Measurements from ENCODE around the gene SAP130. TPM values are rescaled to one million over a fixed set of nuclear protein-coding genes. Genes with fewer than 3 reads are reported as not detected.

SAP130 gene
- total RNA-seq = 3.1 and 5.1 TPM in 2 replicates

DNA sequence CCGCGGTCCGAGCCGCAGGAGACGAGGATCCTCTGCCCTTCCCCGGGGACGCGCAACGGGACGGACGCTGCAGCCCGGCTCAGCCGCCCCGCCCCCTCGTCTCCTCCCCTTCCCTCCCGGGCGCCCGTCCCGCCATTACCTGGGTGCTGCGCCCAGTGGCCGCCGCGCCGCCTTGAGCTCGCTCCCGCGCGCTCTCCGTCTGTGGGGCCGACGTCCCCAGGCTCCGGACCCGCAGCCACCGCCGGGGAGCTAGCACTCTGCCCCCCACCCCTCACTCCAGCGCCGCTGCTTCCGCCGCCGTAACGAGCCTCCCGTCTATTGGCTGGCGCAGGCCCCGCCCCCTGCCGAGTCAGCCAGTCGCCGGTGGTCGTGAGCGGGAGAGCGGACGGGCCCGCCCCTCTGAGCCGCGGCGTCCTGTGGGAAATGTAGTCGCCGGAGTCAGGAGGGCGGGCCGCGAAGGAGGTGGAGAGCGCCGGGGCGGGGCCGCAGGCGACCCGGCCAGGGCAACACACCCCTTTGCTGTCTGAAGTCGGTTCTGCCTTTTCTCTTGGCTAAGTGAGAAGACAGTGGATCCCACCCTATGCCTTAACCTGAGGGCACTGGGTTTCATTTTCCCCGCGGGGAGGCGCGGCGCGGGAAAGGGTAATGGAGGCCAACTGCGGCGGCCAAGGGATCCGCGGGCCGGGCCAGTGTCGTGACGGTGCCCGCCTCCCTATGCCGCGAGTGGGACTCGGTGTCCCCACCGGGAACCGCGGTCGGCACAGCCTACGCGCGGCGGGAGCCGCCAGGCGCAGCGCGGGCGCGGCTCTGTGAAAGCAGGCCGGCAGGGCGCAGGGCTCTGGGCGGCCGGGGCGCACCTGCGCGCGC, at the start of gene SAP130:
Gene SAP130, minus strand, starts transcription at position 259 of the 867 bp plus-strand sequence. CDS start 1,767 bp downstream, outside the sequence.
- DNase-seq (ENCODE audit: low read depth, low spot score) = peak; percentile 88

DNA sequence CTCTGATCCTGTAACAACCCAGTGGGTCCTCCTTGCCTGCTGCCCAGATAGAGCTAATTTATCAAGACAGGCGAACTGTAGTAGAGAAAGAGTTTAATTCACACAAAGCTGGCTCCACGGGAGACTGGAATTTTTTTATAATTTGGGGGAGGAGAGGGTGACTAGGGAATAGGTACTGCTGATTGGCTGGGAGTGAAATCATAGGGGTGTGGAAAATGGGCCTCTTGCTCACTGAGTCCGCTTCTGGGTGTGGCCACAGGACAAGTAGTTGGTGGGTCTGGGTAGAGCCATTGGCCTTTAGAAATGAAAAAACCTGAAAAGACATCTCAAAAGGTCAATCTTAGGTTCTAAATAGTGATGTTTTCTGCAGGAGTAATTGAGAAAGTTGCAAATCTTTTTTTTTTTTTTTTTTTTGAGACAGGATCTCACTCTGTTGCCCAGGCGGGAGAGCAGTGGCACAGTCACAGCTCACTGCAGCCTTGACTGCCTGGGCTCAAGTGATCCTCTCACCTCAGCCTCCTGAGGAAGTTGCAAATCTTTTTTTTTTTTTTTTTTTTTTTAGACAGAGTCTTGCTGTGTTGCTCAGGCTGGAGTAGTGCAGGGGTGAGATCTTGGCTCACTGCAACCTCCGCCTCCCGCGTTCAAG, 48.7 kb upstream of the SAP130 start:
- no peak for DNase-seq (ENCODE audit: low read depth, low spot score)

DNA sequence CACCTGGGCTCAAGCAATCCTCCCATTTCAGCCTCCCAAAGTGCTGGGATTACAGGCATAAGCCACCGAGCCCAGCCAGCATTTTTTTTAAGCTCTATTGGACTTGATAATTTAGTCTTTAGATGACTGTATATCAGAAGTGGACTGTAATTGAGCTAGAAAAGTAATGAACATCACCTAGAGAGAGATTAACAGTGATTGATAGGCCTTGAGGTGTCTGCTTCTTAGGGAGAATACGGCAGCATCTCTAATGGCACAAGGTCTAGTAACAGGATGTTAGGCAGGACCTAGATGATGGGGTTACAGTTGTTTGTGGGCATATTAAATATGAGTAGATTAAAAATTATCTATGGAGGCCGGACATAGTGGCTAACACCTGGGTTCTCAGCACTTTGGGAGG, 45.4 kb upstream of the SAP130 start:
- no peak for DNase-seq (ENCODE audit: low read depth, low spot score)

DNA sequence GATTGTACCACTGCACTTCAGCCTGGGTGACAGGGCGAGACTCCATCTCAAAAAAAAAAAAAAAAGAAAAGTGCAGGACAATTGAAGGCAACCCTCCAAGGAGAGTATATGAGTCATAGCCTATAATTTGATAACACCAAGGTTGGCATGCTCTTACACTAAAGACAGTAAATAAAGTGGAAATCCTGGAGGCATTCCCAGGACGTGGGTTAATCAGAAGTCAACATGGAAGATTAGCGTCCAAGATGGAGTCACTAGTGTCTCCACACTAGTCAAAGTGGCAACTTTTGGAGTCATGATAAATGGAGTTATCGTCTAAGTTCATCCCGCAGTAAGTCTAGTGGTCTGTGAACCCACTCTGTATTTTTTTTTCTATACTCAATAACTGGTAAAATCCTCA, 41.9 kb upstream of the SAP130 start:
- no peak for DNase-seq (ENCODE audit: low read depth, low spot score)

DNA sequence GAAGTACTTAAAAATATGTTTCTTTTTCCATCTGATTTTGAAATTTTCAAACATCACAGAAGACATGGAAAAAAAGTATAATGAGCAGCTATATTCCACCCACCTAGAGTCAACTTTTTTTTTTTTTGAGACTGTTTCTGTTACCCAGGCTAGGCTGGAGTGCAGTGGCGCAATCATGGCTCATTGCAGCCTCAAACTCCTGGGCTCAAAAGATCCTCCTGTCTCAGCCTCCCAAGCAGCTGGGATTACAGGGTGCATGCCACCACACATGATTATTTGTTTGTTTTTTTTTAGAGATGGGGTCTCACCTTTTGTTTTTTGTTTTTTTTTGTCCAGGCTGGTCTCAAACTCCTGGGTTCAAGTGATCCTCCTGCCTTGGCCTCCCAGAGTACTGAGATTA, 36.5 kb upstream of the SAP130 start:
- no peak for DNase-seq (ENCODE audit: low read depth, low spot score)

DNA sequence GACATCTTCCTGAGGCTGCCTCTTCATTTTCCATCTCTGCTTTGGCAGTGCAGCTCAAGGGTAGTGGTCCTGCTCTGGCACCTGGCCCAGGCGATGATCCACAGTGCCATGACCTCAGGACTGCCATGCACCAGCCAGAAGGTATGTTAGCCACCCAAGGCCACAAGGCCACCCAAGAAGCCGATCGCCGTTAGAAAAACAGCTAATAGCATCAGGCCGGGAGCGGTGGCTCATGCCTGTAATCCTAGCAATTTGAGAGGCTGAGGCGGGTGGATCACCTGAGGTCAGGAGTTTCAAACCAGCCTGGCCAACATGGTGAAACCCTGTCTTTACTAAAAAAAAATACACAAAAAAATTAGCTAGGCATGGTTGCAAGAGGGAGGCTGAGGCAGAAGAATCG, 34.7 kb upstream of the SAP130 start:
- DNase-seq (ENCODE audit: low read depth, low spot score) = no peak

DNA sequence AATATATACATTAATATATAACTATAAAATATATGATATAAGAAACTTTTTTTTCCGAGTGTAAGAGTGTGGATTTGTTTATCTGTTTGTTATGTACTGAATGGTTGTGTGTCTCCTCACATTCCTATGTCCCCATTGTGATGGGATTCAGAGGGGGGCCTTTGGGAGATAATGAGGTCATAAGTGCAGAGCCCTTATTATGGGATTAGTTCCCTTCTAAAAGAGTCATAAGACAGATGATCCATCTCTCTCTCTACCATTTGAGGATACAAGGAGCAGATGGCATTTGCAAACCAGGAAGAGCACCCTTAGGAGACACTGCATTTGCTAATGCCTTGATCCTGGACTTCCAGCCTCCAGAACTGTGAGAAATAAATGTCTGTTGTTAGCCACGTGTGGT, 30.3 kb upstream of the SAP130 start:
- no peak for DNase-seq (ENCODE audit: low read depth, low spot score)

DNA sequence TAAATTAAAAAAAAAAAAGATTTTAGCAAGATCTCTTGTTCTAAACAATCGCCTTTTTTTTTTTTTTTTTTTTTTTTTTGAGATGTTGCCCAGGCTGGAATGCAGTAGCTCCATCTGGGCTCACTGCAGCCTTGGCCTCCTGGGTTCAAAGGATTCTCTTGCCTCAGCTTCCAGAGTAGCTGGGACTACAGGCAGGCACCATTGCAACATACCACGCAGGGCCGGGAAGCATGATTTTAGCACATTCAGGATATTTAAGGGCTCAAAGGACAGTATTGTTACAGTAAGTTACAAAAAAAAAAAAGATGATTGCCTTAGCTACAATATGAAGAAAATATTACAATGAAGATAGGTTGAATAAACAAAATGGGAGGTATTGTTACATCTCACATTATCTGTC, 29.5 kb upstream of the SAP130 start:
- no peak for DNase-seq (ENCODE audit: low read depth, low spot score)

DNA sequence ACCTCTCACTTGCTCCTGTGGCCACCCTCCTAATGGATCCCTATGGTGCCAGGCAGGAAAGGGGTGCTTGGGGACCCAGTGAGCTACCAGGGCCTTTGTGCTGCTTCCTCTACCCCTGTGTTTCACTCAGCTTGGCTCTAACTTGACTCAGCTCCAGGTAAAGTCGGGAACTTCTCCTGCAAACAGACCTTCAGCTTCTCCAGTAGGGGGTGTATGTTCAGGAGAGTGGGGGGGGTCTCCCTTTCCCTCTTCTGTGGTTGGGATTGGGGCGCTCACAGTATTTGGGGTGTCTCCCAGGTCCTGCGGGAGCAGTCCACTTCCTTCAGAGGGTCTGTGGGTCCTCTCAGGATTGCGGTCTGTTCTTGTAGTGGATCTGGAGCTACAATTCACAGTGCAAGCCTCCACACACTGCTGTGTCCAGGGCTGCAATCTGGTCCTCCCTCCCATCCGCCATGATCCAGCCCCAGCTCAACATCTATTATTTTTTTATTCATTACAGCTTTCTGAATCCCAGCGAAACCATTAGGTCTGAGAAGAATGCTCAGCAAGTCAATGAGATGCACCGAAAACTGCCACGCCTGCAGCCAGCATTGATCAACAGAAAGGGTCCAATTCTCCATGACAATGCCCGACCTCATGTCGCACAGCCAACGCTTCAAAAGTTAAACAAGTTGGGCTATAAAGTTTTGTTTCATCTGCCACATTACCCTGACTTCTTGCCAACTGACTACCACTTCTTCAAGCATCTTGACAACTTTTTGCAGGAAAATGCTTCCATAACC, 26.4 kb upstream of the SAP130 start:
- DNase-seq (ENCODE audit: low read depth, low spot score) = no peak

DNA sequence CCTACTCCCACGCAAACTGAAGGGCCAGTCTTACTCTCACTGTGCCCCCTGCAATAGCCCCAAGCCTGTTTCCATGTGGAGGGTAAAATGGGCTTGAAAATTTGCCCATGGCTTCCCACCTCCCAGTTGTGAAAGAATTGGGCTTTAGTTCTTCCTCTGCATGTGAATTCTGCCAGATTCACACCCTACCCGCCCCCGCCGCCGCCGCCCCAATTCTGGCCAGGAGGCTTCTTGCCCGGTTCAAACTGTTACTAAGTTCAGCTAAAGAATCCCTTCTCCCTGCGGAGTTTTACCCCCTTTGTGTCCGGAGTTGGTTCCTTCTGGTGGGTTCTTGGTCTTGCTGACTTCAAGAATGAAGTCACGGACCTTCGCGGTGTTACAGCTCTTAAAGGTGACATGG, 25.5 kb upstream of the SAP130 start:
- no peak for DNase-seq (ENCODE audit: low read depth, low spot score)

DNA sequence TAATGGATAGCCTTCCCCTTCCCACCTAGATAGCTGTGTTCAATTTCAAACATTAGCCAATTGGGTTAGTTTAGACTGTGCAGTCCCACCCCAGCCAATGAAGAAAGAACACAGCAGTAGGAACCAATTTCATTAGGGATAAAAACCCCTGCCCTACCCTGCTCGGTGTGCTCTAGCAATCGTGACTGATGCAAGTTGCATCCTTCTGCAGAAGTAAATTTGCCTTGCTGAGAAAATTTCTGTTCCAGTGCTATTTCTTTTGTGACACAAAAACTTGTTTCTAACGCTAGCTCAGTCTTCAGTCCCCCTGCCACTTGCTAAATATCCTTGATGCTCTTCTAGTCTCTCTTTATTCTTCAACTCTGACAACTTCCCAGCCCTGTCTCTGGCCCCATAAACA, 15.2 kb upstream of the SAP130 start:
- DNase-seq (ENCODE audit: low read depth, low spot score) = no peak

DNA sequence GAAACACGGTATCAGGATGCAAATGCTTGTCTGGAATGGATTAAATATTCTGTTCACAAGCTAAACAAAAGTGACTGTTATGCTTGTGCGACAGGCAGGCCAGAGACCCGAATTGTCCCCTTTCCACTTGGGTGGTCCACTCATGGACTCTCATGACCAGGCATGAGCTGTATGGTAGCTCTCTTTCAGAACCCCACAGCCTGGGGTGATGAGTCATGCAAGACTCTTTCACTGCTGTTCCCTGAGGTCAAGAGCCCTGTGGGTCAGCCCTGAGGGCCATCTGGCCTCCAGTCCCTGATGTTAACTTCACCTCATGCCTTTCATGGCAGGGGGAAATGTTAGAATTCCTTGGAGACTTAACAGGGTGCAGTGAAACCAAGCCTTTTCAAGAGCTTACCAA, 13.7 kb upstream of the SAP130 start:
- DNase-seq (ENCODE audit: low read depth, low spot score) = no peak

DNA sequence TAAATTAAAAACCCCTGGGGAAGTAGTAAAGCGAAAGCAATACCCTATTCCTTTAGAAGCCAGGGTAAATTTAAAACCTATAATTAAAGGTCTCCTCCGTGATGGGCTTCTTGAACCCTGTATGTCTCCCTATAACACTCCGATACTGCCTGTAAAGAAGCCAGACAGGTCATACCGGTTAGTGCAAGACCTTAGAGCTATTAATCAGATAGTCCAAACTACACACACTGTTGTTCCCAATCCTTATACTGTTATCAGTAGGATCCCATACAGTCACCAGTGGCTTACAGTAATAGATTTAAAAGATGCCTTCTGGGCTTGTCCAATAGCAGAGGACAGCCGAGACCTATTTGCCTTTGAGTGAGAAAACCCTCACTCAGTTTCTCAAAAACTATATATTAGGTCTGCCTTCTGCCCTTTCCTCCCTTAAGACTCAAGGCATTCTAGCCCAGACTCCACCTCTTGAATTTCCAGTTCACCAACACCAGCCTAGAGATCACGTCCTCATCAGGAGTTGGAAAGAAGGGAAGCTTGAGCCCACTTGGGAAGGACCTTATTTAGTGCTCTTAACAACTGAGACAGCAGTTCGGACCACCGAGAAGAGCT, 12.4 kb upstream of the SAP130 start:
- no peak for DNase-seq (ENCODE audit: low read depth, low spot score)

DNA sequence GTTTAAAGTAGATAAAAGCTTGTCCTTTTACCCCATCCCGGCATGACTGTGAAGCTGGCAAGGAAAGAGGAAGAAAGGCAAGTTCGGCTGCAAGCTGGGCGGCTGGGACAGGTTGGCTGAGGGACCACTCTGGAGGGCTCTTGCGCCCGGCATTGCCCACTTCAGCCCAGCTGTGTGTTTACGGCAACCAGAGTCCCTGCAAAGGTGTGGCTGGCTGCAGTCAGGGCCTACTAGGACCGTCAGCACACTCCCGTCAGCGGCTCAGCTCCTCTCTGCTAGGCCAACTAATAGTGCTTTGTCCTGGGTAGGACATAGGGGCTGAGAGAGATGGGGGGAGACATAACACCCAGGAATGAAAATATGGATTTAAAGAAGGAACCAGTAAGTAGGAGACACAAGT, 11.7 kb upstream of the SAP130 start:
- DNase-seq (ENCODE audit: low read depth, low spot score) = no peak

DNA sequence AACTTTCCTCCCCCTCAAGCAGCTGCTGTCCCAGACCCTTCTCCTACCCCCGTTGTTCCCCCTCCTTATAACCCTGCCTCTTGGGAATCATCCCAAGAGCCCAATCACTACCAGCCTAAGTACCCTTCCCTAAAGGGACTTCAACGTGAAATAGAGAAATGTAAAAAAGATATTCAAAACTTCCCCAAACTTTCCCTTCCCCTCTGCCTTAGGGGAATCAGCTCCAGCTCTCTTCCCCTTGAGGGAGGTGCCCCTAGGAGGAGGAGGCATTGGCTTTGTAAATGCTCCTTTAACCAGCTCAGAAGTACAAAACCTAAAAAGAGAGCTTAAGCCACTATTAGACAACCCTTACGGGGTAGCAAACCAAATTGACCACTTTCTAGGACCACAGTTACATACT, 10.6 kb upstream of the SAP130 start:
- DNase-seq (ENCODE audit: low read depth, low spot score) = no peak

DNA sequence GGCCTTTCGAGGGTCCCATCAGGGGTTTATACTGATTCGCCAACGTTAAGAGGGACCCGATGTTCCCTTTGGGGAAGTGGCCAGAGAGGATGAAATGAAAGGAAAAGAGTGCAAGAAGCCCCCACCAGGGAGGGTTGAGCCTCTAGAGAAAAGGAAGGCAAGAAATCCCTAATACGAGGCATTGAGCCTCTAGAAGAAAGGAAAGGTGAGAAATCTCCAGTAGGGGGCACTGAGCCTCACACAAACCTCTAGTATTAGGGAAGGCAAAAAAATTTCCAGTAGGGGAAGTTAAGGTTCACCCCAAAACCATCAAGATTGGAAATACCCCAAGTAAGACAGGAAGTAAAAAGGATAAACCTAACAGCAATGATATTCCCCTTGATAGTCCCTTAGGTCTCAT, 9.8 kb upstream of the SAP130 start:
- no peak for DNase-seq (ENCODE audit: low read depth, low spot score)

DNA sequence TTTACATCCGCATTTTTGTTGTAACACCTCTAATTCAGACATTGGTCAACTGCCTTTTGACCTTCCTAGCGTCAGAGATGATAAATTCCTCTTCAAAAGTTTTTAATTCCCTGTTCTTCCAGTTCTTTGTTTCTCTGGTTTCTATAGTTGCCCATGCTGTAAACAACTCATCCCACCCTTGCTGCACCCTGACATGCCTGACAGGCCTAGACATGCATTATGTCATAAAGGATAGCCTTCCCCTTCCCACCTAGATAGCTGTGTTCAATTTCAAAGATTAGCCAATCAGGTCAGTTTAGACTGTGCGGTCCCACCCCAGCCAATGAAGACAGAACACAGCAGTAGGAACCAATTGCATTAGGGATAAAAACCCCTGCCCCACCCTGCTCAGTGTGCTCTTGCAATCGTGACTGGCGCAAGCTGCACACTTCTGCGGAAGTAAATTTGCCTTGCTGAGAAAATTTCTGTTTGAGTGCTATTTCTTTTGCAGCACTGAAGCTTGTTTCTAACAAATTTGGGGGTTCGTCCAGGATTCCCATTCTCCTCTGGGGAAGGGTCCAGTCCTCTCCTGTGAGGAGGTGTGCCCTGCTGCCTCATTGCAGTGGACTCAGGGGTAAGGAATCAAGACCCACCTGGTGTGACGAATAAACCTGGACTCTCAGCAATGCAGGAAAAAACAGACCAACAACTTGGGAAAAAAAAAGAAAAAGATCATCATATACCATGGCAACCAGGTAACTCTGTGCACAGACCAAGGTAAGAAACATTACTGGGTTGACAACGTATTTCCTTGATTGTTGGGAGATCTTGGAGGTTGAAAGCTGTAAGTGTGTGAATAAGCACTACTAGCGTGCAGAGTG, 9.1 kb upstream of the SAP130 start:
- no peak for DNase-seq (ENCODE audit: low read depth, low spot score)

DNA sequence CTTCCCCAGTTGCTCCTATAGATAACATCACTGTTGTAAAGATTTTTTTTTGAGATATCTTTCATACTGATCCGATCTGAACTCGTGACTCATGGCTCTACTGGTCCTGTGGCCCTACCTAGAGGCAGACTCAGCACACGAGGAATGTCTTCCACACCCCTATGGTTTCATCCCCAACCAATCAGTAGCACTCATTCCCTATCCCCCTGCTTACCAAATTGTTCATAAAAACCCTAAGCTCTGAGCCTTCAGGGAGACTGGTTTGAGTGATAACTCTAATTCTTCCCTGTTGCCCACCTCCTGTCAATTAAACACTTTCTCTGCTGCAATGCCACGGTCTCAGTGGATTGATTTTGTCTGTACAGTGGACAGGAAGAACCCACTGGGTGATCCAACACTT, 4.2 kb upstream of the SAP130 start:
- DNase-seq (ENCODE audit: low read depth, low spot score) = no peak

DNA sequence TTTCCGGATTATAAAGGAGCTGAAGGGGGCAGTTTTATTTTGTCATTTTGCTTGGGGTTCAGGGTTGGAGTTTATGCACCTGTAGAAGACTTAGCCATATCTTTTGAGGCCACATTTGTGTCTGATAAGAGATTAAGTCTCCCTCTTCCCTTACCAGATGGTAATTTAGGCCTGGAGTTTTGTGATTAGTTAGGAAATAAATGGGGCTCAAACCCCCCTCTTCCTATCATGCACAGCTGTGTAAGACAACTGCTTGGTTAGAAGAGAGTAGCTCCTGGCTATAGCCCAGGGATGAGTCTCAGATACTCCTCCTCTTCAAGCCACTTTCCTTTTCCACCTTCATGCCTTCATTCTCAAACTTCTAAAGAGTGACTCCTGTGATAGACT, 802 bp upstream of the SAP130 start:
- no peak for DNase-seq (ENCODE audit: low read depth, low spot score)

DNA sequence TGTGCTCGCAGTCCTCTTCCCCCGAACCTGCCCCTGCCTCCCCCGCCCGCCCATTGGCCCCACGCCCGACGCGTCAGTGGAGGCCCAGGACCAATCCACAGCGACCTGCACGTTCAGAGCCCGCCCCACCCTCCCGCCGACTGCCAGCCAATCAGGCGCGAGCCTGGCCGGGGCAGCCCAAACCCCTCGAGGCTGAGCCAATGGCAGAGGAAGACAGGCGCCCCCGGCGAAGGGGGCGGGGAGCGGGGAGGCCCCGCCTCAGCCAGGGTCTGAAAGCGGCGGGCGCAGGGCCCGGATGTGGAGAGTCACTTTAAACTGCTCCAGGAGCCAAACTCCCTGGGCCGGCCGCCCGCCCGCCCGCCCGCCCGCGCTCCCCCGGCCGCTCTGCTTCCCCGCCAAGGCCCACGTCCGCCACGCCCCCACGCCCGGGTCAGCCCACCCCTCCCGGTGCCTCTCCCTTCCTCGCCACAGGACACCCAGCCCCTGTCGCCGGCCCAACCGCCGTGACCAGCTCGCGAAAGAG, 520 bp downstream of the SAP130 start:
- peak; percentile 95 for DNase-seq (ENCODE audit: low read depth, low spot score)

Measured in pulmonary artery endothelial cell (primary cell).